HepG2 (cell line): ENCODE results near the gene CPM. TPM values are rescaled to one million over a fixed set of nuclear protein-coding genes. Genes with fewer than 3 reads are reported as not detected.

Source experiments
- ATAC-seq: fragments of 200-7000 bp; cut with Tn5 transposase; 3 replicates; pipeline ENCODE4 v1.9.1; 2020; ENCODE audit warnings: mild to moderate bottlenecking, moderate library complexity
- BruUV-seq: library from RNA; stranded (reverse); fragments of 400-500 nt; replicated peaks from 2 replicates; lab custom pipeline; 2021; lab: Mats Ljungman, UMichigan
- CTCF ChIA-PET: fragments of 300-600 bp; formaldehyde crosslinking; extraction: SDS; loops from one replicate; lab custom pipeline; 2021; ENCODE audit warnings: low total read pairs, inconsistent platforms, low intra/inter-chr PET ratio; lab: Yijun Ruan, JAX
- POLR2A ChIA-PET: fragments of 350-600 bp; sonication (Branson Sonifier 250); formaldehyde crosslinking; loops from one replicate; lab custom pipeline; 2020; ENCODE audit warnings: antibody characterized with exemption, inconsistent platforms; lab: Yijun Ruan, JAX
- DNase-seq: peaks from one replicate; pipeline ENCODE4 v3.0.0-alpha.2; 2015; ENCODE audit warnings: low spot score
- FAIRE-seq: peaks from 3 replicates; lab custom pipeline; 2011; peaks lifted over from hg19 to GRCh38; lab: Jason Lieb, UNC
- H2AFZ ChIP-seq: one replicate; pipeline ENCODE4 v1.6.1; 2011; ENCODE audit warnings: low read length, inconsistent platforms
- H3K27ac ChIP-seq: fragments of 300-600 bp; 3 replicates; pipeline ENCODE4 v1.8.0; 2011; ENCODE audit warnings: mixed run types, mild to moderate bottlenecking, mixed read lengths, low read length, inconsistent platforms; ENCODE audit not compliant: insufficient read depth; ENCODE audit errors: extremely low read length
- H3K27me3 ChIP-seq, 2 experiments: fragments of 200-600 bp in 1 of 2; 2 replicates in 1 of 2; 3 replicates in 1 of 2; pipeline versions ENCODE4 v1.6.0 to v1.8.0; 2011; ENCODE audit warnings: low read length in 2 of 2, mild to moderate bottlenecking in 2 of 2, moderate library complexity in 2 of 2, inconsistent platforms in 1 of 2; ENCODE audit not compliant: insufficient read depth in 2 of 2, control insufficient read depth in 1 of 2
- H3K36me3 ChIP-seq, 2 experiments: fragments of 200-600 bp in 1 of 2; replicated peaks in 1 of 2; 2 replicates in 1 of 2; 3 replicates in 1 of 2; pipeline versions ENCODE4 v1.5.1 to v1.8.0; 2011; ENCODE audit warnings: low read length in 2 of 2, inconsistent platforms in 1 of 2; ENCODE audit not compliant: insufficient read depth in 2 of 2, control insufficient read depth in 1 of 2
- H3K4me1 ChIP-seq: 2 replicates; pipeline ENCODE4 v1.5.1; 2012; ENCODE audit warnings: low read length, inconsistent platforms; ENCODE audit not compliant: insufficient read depth
- H3K4me2 ChIP-seq: 2 replicates; pipeline ENCODE4 v1.6.0; 2011; ENCODE audit warnings: low read depth, low read length, inconsistent platforms
- H3K4me3 ChIP-seq, 3 experiments: fragments of 200-600 bp in 1 of 3; sonication (generic), shearing (Covaris generic) in 1 of 3; replicated peaks in 1 of 3; 2 replicates each; pipeline ENCODE4 v1.5.1; 2011 to 2016; ENCODE audit warnings: low read length in 3 of 3, inconsistent platforms in 2 of 3, low read depth in 2 of 3, mild to moderate bottlenecking in 2 of 3, control low read depth in 1 of 3, mixed read lengths in 1 of 3; ENCODE audit not compliant: insufficient read depth in 1 of 3
- H3K79me2 ChIP-seq: one replicate; pipeline ENCODE4 v1.6.1; 2011; ENCODE audit warnings: low read length, inconsistent platforms; ENCODE audit not compliant: insufficient read depth
- H3K9ac ChIP-seq: 2 replicates; pipeline ENCODE4 v1.6.0; 2011; ENCODE audit warnings: mild to moderate bottlenecking, low read depth, low read length, inconsistent platforms; ENCODE audit not compliant: insufficient read depth
- H3K9me3 ChIP-seq: 2 replicates; pipeline ENCODE4 v1.5.1; 2012; ENCODE audit warnings: mild to moderate bottlenecking, low read length
- H4K20me1 ChIP-seq: 2 replicates; pipeline ENCODE4 v1.6.0; 2011; ENCODE audit warnings: inconsistent platforms, mild to moderate bottlenecking, low read length, moderate library complexity; ENCODE audit not compliant: insufficient read depth
- ETV5 ChIP-seq: IDR thresholded peaks from 2 replicates; pipeline ENCODE4 v1.6.1; 2018; ENCODE audit warnings: missing biosample characterization, missing genetic modification reagents, inconsistent platforms, borderline replicate concordance
- GLI4 ChIP-seq: sonication (generic); formaldehyde crosslinking; IDR thresholded peaks from 2 replicates; pipeline ENCODE4 v1.5.1; 2020; ENCODE audit warnings: missing genetic modification reagents, mild to moderate bottlenecking, moderate library complexity, borderline replicate concordance
- KMT2B ChIP-seq: IDR thresholded peaks from 2 replicates; pipeline ENCODE4 v1.6.1; 2016; ENCODE audit warnings: missing genetic modification reagents, missing compliant biosample characterization
- ZNF136 ChIP-seq: sonication (generic); formaldehyde crosslinking; IDR thresholded peaks from 2 replicates; pipeline ENCODE4 v1.8.1; 2022; ENCODE audit warnings: low read depth, mild to moderate bottlenecking, moderate library complexity, missing genetic modification reagents
- WGBS: methylation state at CpG from one replicate; pipeline ENCODE4 v1.1.6; 2017; ENCODE audit warnings: low lambda C conversion rate; 5-methylcytosine and 5-hydroxymethylcytosine counted together
- in situ Hi-C: cut with HindIII; loops from 2 replicates; pipeline ENCODE4 v1.10.0; 2017; ENCODE audit warnings: low pct_unique_long_range_greater_than_20kb; ENCODE audit not compliant: extremely low pct_ligation_motif_present
- intact Hi-C: fragments of 100-400 bp; cut with micrococcal nuclease; formaldehyde crosslinking; loops from one replicate; pipeline ENCODE4 v1.10.0; 2022; ENCODE audit not compliant: unreplicated experiment
- polyA plus RNA-seq, 8 experiments: library from polyadenylated mRNA; depleted of rRNA in 3 of 8; stranded (reverse) in 7 of 8; unstranded in 1 of 8; fragments of >200 nt; fragmentation: Illumina TruSeq in 4 of 8; extraction: Trizol in 4 of 8; gene quantifications; 2 replicates each; pipeline versions ENCODE4 v1.2.1 to v1.2.3, GENCODE V29; 2011 to 2016; ENCODE audit warnings: low read depth in 4 of 8, missing spikeins in 1 of 8, mixed read lengths in 1 of 8; ENCODE audit not compliant: insufficient read depth in 1 of 8
- total RNA-seq, 5 experiments: library from RNA; depleted of rRNA; stranded (reverse); fragments of >200 nt; fragmentation: Illumina TruSeq; extraction: Trizol; gene quantifications; 2 replicates each; pipeline ENCODE4 v1.2.3, GENCODE V29; 2016; ENCODE audit warnings: low read depth in 1 of 5
- TF ChIP-seq, protein P1 (sequence below): sonication (generic); formaldehyde crosslinking; IDR thresholded peaks from 2 replicates; pipeline ENCODE4 v1.5.0; 2020; ENCODE audit warnings: mild to moderate bottlenecking, missing genetic modification reagents
- TF ChIP-seq, protein P2 (sequence below): sonication (generic); formaldehyde crosslinking; IDR thresholded peaks from 2 replicates; pipeline ENCODE4 v1.4.0; 2020; ENCODE audit warnings: missing genetic modification reagents, mild to moderate bottlenecking, borderline replicate concordance

The CPM gene
- total and polyA plus RNA-seq, 2 of the 13 experiments (the other 11 are each of a cell fraction or from before 2014, with no cell fraction given): not detected

DNA sequence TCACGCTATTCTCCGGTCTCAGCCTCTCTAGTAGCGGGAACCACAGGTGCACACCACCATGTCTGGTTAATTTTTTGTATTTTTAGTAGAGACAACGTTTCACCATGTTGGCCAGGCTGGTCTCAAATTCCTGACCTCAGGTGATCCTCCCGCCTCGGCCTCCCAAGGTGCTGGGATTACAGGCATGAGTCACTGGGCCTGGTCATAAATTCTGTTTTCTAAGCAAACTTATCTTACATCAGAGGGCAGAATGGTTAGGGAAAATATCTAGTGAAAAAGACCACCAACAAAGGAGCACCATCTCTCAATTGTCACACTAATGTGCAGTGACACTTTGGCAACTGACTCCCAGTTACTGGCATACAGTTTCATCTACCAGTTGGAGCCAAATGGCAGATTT, 2.8 kb downstream of the CPM start:
- FAIRE-seq (no peak), DNase-seq (no peak), ATAC-seq (no peak)
- 0 out of 2 replicates have a peak, but pooled peaks cover 6% of the 10 kb centered on the region for H3K4me1 ChIP-seq
- H3K9ac ChIP-seq: no peak overlapping the region
- H3K36me3 ChIP-seq: no peaks in the 10 kb centered on the region
- no TSS peak for BruUV-seq
- no peak overlapping the region for H3K4me3 ChIP-seq
- peaks cover 2 to 14% of the 10 kb centered on the region in 2 experiments; a peak in 4 of 5 replicates for H3K27me3 ChIP-seq
- H3K4me2 ChIP-seq: no peak overlapping the region
- H4K20me1 ChIP-seq: no peaks in the 10 kb centered on the region
- ChIA-PET CTCF (no interaction called here), POLR2A (no interaction called here)
- in situ Hi-C loops: no loop called here
- 26% methylated on average over 6 of the region's 6 CpGs for WGBS
- H2AFZ ChIP-seq: no peak overlapping the region
- no peaks in the 10 kb centered on the region for H3K9me3 ChIP-seq
- no peaks in the 10 kb centered on the region for H3K79me2 ChIP-seq
- intact Hi-C loops: no loop called here
- TF ChIP-seq, protein P1, sequence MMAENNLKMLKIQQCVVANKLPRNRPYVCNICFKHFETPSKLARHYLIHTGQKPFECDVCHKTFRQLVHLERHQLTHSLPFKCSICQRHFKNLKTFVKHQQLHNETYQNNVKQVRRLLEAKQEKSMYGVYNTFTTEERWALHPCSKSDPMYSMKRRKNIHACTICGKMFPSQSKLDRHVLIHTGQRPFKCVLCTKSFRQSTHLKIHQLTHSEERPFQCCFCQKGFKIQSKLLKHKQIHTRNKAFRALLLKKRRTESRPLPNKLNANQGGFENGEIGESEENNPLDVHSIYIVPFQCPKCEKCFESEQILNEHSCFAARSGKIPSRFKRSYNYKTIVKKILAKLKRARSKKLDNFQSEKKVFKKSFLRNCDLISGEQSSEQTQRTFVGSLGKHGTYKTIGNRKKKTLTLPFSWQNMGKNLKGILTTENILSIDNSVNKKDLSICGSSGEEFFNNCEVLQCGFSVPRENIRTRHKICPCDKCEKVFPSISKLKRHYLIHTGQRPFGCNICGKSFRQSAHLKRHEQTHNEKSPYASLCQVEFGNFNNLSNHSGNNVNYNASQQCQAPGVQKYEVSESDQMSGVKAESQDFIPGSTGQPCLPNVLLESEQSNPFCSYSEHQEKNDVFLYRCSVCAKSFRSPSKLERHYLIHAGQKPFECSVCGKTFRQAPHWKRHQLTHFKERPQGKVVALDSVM (CRISPR knock-in tag): 0 out of 2 replicates have a peak, but pooled peaks have one; percentile 13
- no peak for TF ChIP-seq ETV5
- no peak for TF ChIP-seq GLI4 (CRISPR knock-in tag)
- TF ChIP-seq, protein P2, sequence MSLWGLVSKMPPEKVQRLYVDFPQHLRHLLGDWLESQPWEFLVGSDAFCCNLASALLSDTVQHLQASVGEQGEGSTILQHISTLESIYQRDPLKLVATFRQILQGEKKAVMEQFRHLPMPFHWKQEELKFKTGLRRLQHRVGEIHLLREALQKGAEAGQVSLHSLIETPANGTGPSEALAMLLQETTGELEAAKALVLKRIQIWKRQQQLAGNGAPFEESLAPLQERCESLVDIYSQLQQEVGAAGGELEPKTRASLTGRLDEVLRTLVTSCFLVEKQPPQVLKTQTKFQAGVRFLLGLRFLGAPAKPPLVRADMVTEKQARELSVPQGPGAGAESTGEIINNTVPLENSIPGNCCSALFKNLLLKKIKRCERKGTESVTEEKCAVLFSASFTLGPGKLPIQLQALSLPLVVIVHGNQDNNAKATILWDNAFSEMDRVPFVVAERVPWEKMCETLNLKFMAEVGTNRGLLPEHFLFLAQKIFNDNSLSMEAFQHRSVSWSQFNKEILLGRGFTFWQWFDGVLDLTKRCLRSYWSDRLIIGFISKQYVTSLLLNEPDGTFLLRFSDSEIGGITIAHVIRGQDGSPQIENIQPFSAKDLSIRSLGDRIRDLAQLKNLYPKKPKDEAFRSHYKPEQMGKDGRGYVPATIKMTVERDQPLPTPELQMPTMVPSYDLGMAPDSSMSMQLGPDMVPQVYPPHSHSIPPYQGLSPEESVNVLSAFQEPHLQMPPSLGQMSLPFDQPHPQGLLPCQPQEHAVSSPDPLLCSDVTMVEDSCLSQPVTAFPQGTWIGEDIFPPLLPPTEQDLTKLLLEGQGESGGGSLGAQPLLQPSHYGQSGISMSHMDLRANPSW (CRISPR knock-in tag): no peak
- TF ChIP-seq KMT2B (CRISPR knock-in tag): no peak
- no peak for TF ChIP-seq ZNF136 (CRISPR knock-in tag)
- TF ChIP-seq, all 625 proteins: peak for 1
- H3K27ac ChIP-seq: no peak overlapping the region
